ENCODE measurements around the gene FGFRL1.
A peak's percentile ranks its signal among the peaks of the same experiment; 100 is the strongest.

FGFRL1 gene

GRCh38 chr4:1002631-1003251, 8.7 kb upstream of the FGFRL1 start:
- Histone ChIP-seq H3K9ac (ENCODE audit: low read length in 2 of 2) (no peak overlapping the region), H3K4me3 (ENCODE audit: low read length in 2 of 2) (no peak overlapping the region), H3K4me1 (ENCODE audit: control insufficient read depth, insufficient read depth, low read length) (peaks cover 26% of the 10 kb centered on the region), H3K27me3 (ENCODE audit: control insufficient read depth in 1 of 2, insufficient read depth in 2 of 2, low read length in 2 of 2) (peaks cover 60 to 75% of the 10 kb centered on the region in 2 donors), H3K27ac (ENCODE audit: low read length) (no peak overlapping the region), H3K36me3 (ENCODE audit: control insufficient read depth in 2 of 2, insufficient read depth in 2 of 2, low read length in 2 of 2) (no peaks in the 10 kb centered on the region), H3K9me3 (ENCODE audit: control insufficient read depth in 2 of 2, low read length in 2 of 2) (no peaks in the 10 kb centered on the region)

DNA sequence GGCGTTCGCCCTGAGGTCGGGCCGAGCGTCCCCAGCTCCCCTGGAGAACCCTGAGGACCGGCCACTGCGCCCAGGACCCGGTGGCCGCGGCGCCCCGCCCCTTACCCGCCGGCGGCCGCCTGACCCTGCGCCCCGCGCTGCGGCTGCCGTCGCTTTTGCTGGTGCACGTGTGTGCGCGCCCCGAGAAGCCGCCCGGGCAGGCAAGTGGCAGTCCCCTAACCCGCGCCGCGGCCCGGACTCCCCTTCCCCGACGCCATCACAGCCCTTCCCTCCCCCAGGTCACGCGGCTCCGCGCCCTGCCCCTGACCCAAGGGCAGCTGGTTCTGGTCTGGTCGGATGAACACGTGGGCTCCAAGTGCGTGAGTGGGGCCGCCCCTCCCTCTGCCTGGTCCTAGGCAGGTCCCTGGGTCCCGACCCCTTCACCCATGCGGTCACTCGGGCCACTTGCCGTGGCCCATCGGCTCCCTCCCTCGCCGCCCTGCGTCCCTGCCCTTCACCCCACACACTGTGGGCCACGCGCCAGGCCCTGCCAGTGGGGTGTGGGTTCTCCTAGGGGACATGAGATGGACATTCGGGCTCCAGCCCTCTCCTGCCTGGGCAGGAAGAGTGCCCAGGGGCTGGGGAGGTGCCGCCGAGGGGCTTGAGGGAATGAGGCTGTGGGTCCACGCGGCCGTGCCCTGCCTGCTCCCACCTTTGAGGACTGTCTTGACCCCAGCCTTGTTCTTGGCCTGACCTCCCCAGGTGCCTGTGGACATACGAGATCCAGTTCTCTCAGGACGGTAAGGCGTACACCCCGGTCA, 8.0 kb upstream of the FGFRL1 start:
- Histone ChIP-seq H3K9ac (ENCODE audit: low read length in 2 of 2) (no peak overlapping the region), H3K27ac (ENCODE audit: low read length) (no peak overlapping the region), H3K4me1 (ENCODE audit: control insufficient read depth, insufficient read depth, low read length) (peaks cover 21% of the 10 kb centered on the region), H3K27me3 (ENCODE audit: control insufficient read depth in 1 of 2, insufficient read depth in 2 of 2, low read length in 2 of 2) (peaks cover 58 to 68% of the 10 kb centered on the region in 2 donors), H3K36me3 (ENCODE audit: control insufficient read depth in 2 of 2, insufficient read depth in 2 of 2, low read length in 2 of 2) (no peaks in the 10 kb centered on the region), H3K4me3 (ENCODE audit: low read length in 2 of 2) (no peak overlapping the region), H3K9me3 (ENCODE audit: control insufficient read depth in 2 of 2, low read length in 2 of 2) (no peaks in the 10 kb centered on the region)

GRCh38 chr4:1004071-1004418, 7.4 kb upstream of the FGFRL1 start:
- Histone ChIP-seq H3K9me3 (ENCODE audit: control insufficient read depth in 2 of 2, low read length in 2 of 2) (no peaks in the 10 kb centered on the region), H3K9ac (ENCODE audit: low read length in 2 of 2) (no peak overlapping the region), H3K4me3 (ENCODE audit: low read length in 2 of 2) (no peak overlapping the region), H3K4me1 (ENCODE audit: control insufficient read depth, insufficient read depth, low read length) (peaks cover 26% of the 10 kb centered on the region), H3K27ac (ENCODE audit: low read length) (no peak overlapping the region), H3K27me3 (ENCODE audit: control insufficient read depth in 1 of 2, insufficient read depth in 2 of 2, low read length in 2 of 2) (peaks cover 59 to 65% of the 10 kb centered on the region in 2 donors), H3K36me3 (ENCODE audit: control insufficient read depth in 2 of 2, insufficient read depth in 2 of 2, low read length in 2 of 2) (no peaks in the 10 kb centered on the region)

DNA sequence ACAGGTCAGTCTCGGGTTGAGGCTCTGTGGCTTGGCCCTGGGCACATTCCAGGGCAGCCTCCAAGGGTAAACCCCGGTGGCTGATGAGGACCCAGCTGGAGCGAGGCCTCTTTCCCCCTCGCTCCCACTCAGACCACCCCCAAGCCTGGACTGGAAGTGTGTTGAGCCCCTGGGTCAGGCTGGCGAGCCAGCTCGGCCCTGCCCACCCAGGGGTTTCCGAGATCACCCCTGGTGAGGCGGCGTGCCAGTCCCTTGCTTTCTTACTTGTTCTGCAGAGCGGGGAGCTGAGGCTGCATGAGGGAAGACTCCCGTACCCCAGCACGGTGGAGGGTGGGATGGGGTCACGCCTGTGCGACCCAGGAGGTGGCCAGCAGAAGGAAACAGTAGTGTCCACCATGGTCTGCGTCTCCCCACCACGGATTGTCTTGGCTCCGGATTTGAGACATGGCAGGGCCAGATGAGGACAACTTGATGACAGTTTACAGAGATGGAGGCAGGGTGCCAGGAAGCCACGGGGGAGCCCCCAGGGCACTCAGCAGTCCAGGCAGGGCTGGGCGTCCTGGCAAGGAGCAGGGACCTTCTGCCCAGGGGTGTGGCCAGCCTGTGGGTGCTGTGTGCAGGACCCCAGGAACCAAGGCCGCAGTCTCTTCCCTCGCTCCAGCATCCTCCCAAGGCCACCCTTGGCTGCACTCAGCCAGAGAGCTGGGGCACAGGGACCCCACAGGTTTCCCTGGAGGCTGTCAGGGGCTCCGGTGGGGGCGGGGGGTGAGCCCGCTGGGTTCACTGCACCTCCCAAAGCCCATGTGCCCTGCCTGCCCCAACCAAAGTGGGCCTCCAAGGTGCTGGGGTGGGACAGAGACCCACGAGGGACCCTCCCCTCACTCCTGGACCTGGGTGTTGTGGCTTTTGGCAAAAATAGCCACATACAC, 6.6 kb upstream of the FGFRL1 start:
- Histone ChIP-seq H3K27me3 (ENCODE audit: control insufficient read depth in 1 of 2, insufficient read depth in 2 of 2, low read length in 2 of 2) (peaks cover 56 to 65% of the 10 kb centered on the region in 2 donors), H3K36me3 (ENCODE audit: control insufficient read depth in 2 of 2, insufficient read depth in 2 of 2, low read length in 2 of 2) (no peaks in the 10 kb centered on the region), H3K9me3 (ENCODE audit: control insufficient read depth in 2 of 2, low read length in 2 of 2) (no peaks in the 10 kb centered on the region), H3K9ac (ENCODE audit: low read length in 2 of 2) (no peak overlapping the region), H3K27ac (ENCODE audit: low read length) (no peak overlapping the region), H3K4me1 (ENCODE audit: control insufficient read depth, insufficient read depth, low read length) (peaks cover 30% of the 10 kb centered on the region), H3K4me3 (ENCODE audit: low read length in 2 of 2) (no peak overlapping the region)

GRCh38 chr4:1006856-1007255, 4.6 kb upstream of the FGFRL1 start:
- Histone ChIP-seq H3K9me3 (ENCODE audit: control insufficient read depth in 2 of 2, low read length in 2 of 2) (no peaks in the 10 kb centered on the region), H3K9ac (ENCODE audit: low read length in 2 of 2) (no peak overlapping the region), H3K4me1 (ENCODE audit: control insufficient read depth, insufficient read depth, low read length) (peaks cover 41% of the 10 kb centered on the region), H3K27ac (ENCODE audit: low read length) (no peak overlapping the region), H3K27me3 (ENCODE audit: control insufficient read depth in 1 of 2, insufficient read depth in 2 of 2, low read length in 2 of 2) (peaks cover 38 to 45% of the 10 kb centered on the region in 2 donors), H3K36me3 (ENCODE audit: control insufficient read depth in 2 of 2, insufficient read depth in 2 of 2, low read length in 2 of 2) (no peaks in the 10 kb centered on the region), H3K4me3 (ENCODE audit: low read length in 2 of 2) (no peak overlapping the region)

GRCh38 chr4:1008840-1009541, 2.4 kb upstream of the FGFRL1 start:
- Histone ChIP-seq H3K27me3 (ENCODE audit: control insufficient read depth in 1 of 2, insufficient read depth in 2 of 2, low read length in 2 of 2) (peaks cover 24 to 29% of the 10 kb centered on the region in 2 donors), H3K27ac (ENCODE audit: low read length) (no peak overlapping the region), H3K9me3 (ENCODE audit: control insufficient read depth in 2 of 2, low read length in 2 of 2) (no peaks in the 10 kb centered on the region), H3K9ac (ENCODE audit: low read length in 2 of 2) (peak overlapping the region; percentile 3 to 69), H3K36me3 (ENCODE audit: control insufficient read depth in 2 of 2, insufficient read depth in 2 of 2, low read length in 2 of 2) (no peaks in the 10 kb centered on the region), H3K4me1 (ENCODE audit: control insufficient read depth, insufficient read depth, low read length) (peaks cover 39% of the 10 kb centered on the region), H3K4me3 (ENCODE audit: low read length in 2 of 2) (peak overlapping the region; percentile 39 to 80)

- Histone ChIP-seq H3K27ac (ENCODE audit: low read length) (peak overlapping the region; percentile 46), H3K4me1 (ENCODE audit: control insufficient read depth, insufficient read depth, low read length) (peaks cover 37% of the 10 kb centered on the region), H3K9me3 (ENCODE audit: control insufficient read depth in 2 of 2, low read length in 2 of 2) (no peaks in the 10 kb centered on the region), H3K36me3 (ENCODE audit: control insufficient read depth in 2 of 2, insufficient read depth in 2 of 2, low read length in 2 of 2) (no peaks in the 10 kb centered on the region), H3K27me3 (ENCODE audit: control insufficient read depth in 1 of 2, insufficient read depth in 2 of 2, low read length in 2 of 2) (peaks cover 18 to 25% of the 10 kb centered on the region in 2 donors), H3K9ac (ENCODE audit: low read length in 2 of 2) (no peak overlapping the region), H3K4me3 (ENCODE audit: low read length in 2 of 2) (peak overlapping the region; percentile 60 to 80)
Observed at GRCh38 chr4:1009542-1010394, 1.7 kb upstream of the FGFRL1 start.

GRCh38 chr4:1010395-1011021, 918 bp upstream of the FGFRL1 start:
- Histone ChIP-seq H3K9me3 (ENCODE audit: control insufficient read depth in 2 of 2, low read length in 2 of 2) (no peaks in the 10 kb centered on the region), H3K36me3 (ENCODE audit: control insufficient read depth in 2 of 2, insufficient read depth in 2 of 2, low read length in 2 of 2) (no peaks in the 10 kb centered on the region), H3K4me1 (ENCODE audit: control insufficient read depth, insufficient read depth, low read length) (peaks cover 36% of the 10 kb centered on the region), H3K27ac (ENCODE audit: low read length) (peak overlapping the region; percentile 46), H3K27me3 (ENCODE audit: control insufficient read depth in 1 of 2, insufficient read depth in 2 of 2, low read length in 2 of 2) (peaks cover 11 to 17% of the 10 kb centered on the region in 2 donors), H3K9ac (ENCODE audit: low read length in 2 of 2) (peak overlapping the region in 1 of 2 donors; percentile 5), H3K4me3 (ENCODE audit: low read length in 2 of 2) (peak overlapping the region; percentile 60 to 80)

DNA sequence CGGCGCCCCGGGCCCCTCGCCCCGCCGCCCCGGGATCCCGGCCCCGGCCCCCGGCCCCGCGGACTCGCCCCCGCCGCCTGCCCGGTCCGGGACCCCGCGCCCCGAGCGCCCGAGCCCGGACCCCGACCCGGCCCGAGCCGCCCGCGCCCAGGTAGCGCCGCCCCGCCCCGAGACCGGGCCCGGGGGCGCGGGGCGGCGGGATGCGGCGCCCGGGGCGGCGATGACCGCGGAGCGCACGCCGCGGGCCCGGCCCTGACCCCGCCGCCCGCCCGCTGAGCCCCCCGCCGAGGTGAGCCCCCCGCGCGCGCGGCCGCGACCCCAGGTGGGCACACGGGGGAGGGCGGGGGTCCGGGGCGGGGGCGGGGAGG, 224 bp downstream of the FGFRL1 start:
- no peak overlapping the region for H3K4me3 ChIP-seq (ENCODE audit: low read length in 2 of 2)
- no peaks in the 10 kb centered on the region for H3K9me3 ChIP-seq (ENCODE audit: control insufficient read depth in 2 of 2, low read length in 2 of 2)
- H3K36me3 ChIP-seq (ENCODE audit: control insufficient read depth in 2 of 2, insufficient read depth in 2 of 2, low read length in 2 of 2): no peaks in the 10 kb centered on the region
- no peak overlapping the region for H3K9ac ChIP-seq (ENCODE audit: low read length in 2 of 2)
- H3K4me1 ChIP-seq (ENCODE audit: control insufficient read depth, insufficient read depth, low read length): peaks cover 39% of the 10 kb centered on the region
- H3K27me3 ChIP-seq (ENCODE audit: control insufficient read depth in 1 of 2, insufficient read depth in 2 of 2, low read length in 2 of 2): peaks cover 4 to 12% of the 10 kb centered on the region in 2 donors
- H3K27ac ChIP-seq (ENCODE audit: low read length): no peak overlapping the region
